Smooth muscle cell (in vitro differentiated cells): ENCODE measurements around the gene MAP3K21. TPM values are rescaled to one million over a fixed set of nuclear protein-coding genes. Genes with fewer than 3 reads are reported as not detected.

Experiments
- DNase-seq: peaks from one replicate; lab custom pipeline; 2025; ENCODE audit not compliant: unreplicated experiment; lab: John Stamatoyannopoulos, UW
- H2AFZ ChIP-seq: fragments of 200-600 bp; sonication (generic); 2 replicates; pipeline ENCODE4 v1.6.0; 2016; ENCODE audit warnings: antibody characterized with exemption, low read depth, mild to moderate bottlenecking
- H3F3A ChIP-seq: fragments of 200-600 bp; sonication (generic); 2 replicates; pipeline ENCODE4 v1.6.0; 2017; ENCODE audit warnings: antibody characterized with exemption, low read depth
- H3K27ac ChIP-seq: fragments of 200-600 bp; sonication (generic); 2 replicates; pipeline ENCODE4 v1.5.1; 2016; ENCODE audit warnings: low read depth, mild to moderate bottlenecking
- H3K27me3 ChIP-seq: fragments of 200-600 bp; sonication (generic); 2 replicates; pipeline ENCODE4 v1.6.1; 2016; ENCODE audit warnings: low read depth, mild to moderate bottlenecking
- H3K36me3 ChIP-seq: fragments of 200-600 bp; sonication (generic); 2 replicates; pipeline ENCODE4 v1.5.1; 2016; ENCODE audit warnings: low read depth
- H3K4me1 ChIP-seq: fragments of 200-600 bp; sonication (generic); 2 replicates; pipeline ENCODE4 v1.5.1; 2016; ENCODE audit warnings: low read depth
- H3K4me2 ChIP-seq: fragments of 200-600 bp; sonication (generic); 2 replicates; pipeline ENCODE4 v1.6.0; 2016; ENCODE audit warnings: mild to moderate bottlenecking
- H3K4me3 ChIP-seq: fragments of 200-600 bp; sonication (generic); 2 replicates; pipeline ENCODE4 v1.5.1; 2016; ENCODE audit warnings: mild to moderate bottlenecking
- H3K79me2 ChIP-seq: fragments of 200-600 bp; sonication (generic); 2 replicates; pipeline ENCODE4 v1.6.0; 2016; ENCODE audit warnings: low read depth, mild to moderate bottlenecking
- H3K9ac ChIP-seq: fragments of 200-600 bp; sonication (generic); 2 replicates; pipeline ENCODE4 v1.6.0; 2016; ENCODE audit warnings: low read depth
- H3K9me3 ChIP-seq: fragments of 200-600 bp; sonication (generic); replicated peaks from 2 replicates; pipeline ENCODE4 v1.5.1; 2016; ENCODE audit warnings: low read depth
- H4K20me1 ChIP-seq: fragments of 200-600 bp; sonication (generic); 2 replicates; pipeline ENCODE4 v1.6.0; 2016; ENCODE audit warnings: low read depth
- CTCF ChIP-seq: fragments of 200-600 bp; sonication (generic); IDR thresholded peaks from 2 replicates; pipeline ENCODE4 v1.5.1; 2017; ENCODE audit warnings: borderline replicate concordance, mild to moderate bottlenecking, antibody characterized with exemption; ENCODE audit not compliant: insufficient read depth, poor library complexity, severe bottlenecking
- WGBS: methylation state at CpG from one replicate; pipeline ENCODE4 v1.1.7; 2016; ENCODE audit warnings: low lambda C conversion rate; 5-methylcytosine and 5-hydroxymethylcytosine counted together
- polyA plus RNA-seq: library from polyadenylated mRNA; unstranded; fragments of >200 nt; fragmentation: Nextera tagmentation; extraction: Ambion mirVana; gene quantifications from 2 replicates; pipeline ENCODE4 v1.2.1, GENCODE V29; 2016
- total RNA-seq: library from RNA; depleted of rRNA; stranded (reverse); fragments of >200 nt; gene quantifications from 2 replicates; pipeline ENCODE4 v1.2.3, GENCODE V29; 2014

MAP3K21 gene
- total and polyA plus RNA-seq, 2 experiments from 2014 or later = 0.40 to 2.4 TPM

- TF ChIP-seq CTCF = no peak
- Histone ChIP-seq H3F3A (no peaks in the 10 kb centered on the region), H3K27ac (no peak overlapping the region), H2AFZ (no peak overlapping the region), H3K9ac (no peak overlapping the region), H3K4me2 (no peak overlapping the region), H3K4me1 (no peaks in the 10 kb centered on the region), H4K20me1 (no peaks in the 10 kb centered on the region), H3K27me3 (peaks cover 5% of the 10 kb centered on the region), H3K4me3 (no peak overlapping the region), H3K79me2 (no peaks in the 10 kb centered on the region), H3K9me3 (no peaks in the 10 kb centered on the region), H3K36me3 (no peaks in the 10 kb centered on the region)
- DNase-seq = no peak
- 72% methylated on average over 6 of the region's 6 CpGs for WGBS
Observed at GRCh38 chr1:233360525-233361102, 33.1 kb downstream of the MAP3K21 start.

- 75% methylated on average over 19 of the region's 19 CpGs for WGBS
Observed at GRCh38 chr1:233361876-233362275, 34.4 kb downstream of the MAP3K21 start.

GRCh38 chr1:233362743-233363142, 35.2 kb downstream of the MAP3K21 start:
- Histone ChIP-seq H3K4me1 (no peaks in the 10 kb centered on the region), H3K4me2 (no peak overlapping the region), H3K9me3 (no peaks in the 10 kb centered on the region), H3K79me2 (no peaks in the 10 kb centered on the region), H3K9ac (no peak overlapping the region), H2AFZ (no peak overlapping the region), H3K27me3 (peaks cover 5% of the 10 kb centered on the region), H3K36me3 (no peaks in the 10 kb centered on the region), H4K20me1 (no peaks in the 10 kb centered on the region), H3K4me3 (no peak overlapping the region), H3K27ac (no peak overlapping the region), H3F3A (no peaks in the 10 kb centered on the region)
- DNase-seq = no peak
- 100% methylated on average over 1 of the region's 1 CpG for WGBS
- no peak for TF ChIP-seq CTCF

More at GRCh38 chr1:233361876-233362275, 34.4 kb downstream of the MAP3K21 start:
- Histone ChIP-seq H3K9ac (no peak overlapping the region), H3K4me1 (no peaks in the 10 kb centered on the region), H3K27me3 (peaks cover 5% of the 10 kb centered on the region), H3K36me3 (no peaks in the 10 kb centered on the region), H3K79me2 (no peaks in the 10 kb centered on the region), H4K20me1 (no peaks in the 10 kb centered on the region), H3K4me3 (no peak overlapping the region), H3K4me2 (no peak overlapping the region), H3K27ac (no peak overlapping the region), H3F3A (no peaks in the 10 kb centered on the region), H3K9me3 (no peaks in the 10 kb centered on the region), H2AFZ (no peak overlapping the region)
- DNase-seq = no peak
- TF ChIP-seq CTCF = no peak

- no peaks in the 10 kb centered on the region for H3K36me3 ChIP-seq
Observed at GRCh38 chr1:233364026-233364425, 36.5 kb downstream of the MAP3K21 start.

More at GRCh38 chr1:233364026-233364425, 36.5 kb downstream of the MAP3K21 start:
- Histone ChIP-seq H3K4me1 (no peaks in the 10 kb centered on the region), H2AFZ (no peak overlapping the region), H3F3A (no peaks in the 10 kb centered on the region), H3K27me3 (peaks cover 5% of the 10 kb centered on the region), H4K20me1 (no peaks in the 10 kb centered on the region), H3K27ac (no peak overlapping the region), H3K79me2 (no peaks in the 10 kb centered on the region), H3K4me3 (no peak overlapping the region), H3K4me2 (no peak overlapping the region), H3K9ac (no peak overlapping the region), H3K9me3 (no peaks in the 10 kb centered on the region)
- no peak for TF ChIP-seq CTCF
- WGBS = 70% methylated on average over 1 of the region's 1 CpG
- DNase-seq = no peak
